22Rv1 (cell line): Measurements from ENCODE around the gene FAM81A.

ENCODE experiments used
- CTCF ChIP-seq: fragments of 450-650 bp; IDR thresholded peaks from 2 replicates; pipeline ENCODE4 v1.5.1; 2017; ENCODE audit warnings: mild to moderate bottlenecking
- ZFX ChIP-seq: fragments of 450-650 bp; IDR thresholded peaks from 2 replicates; pipeline ENCODE4 v1.6.1; 2017; ENCODE audit warnings: antibody characterized with exemption, borderline replicate concordance

GRCh38 chr15:59388670-59389069 is 49.3 kb upstream of the FAM81A start:
- no peak for TF ChIP-seq CTCF
- no peak for TF ChIP-seq ZFX
